ENCODE data around the gene NPLOC4.
"Not testable (repeated sequence)": the region's sequence is repeated elsewhere in the genome, so short reads cannot be mapped to it uniquely, and the experiment has no call there.

The NPLOC4 gene

GRCh38 chr17:81621494-81622130 lies 15.3 kb downstream of the NPLOC4 start:
- no peak for DNase-seq

- not testable (repeated sequence) for DNase-seq
Measured at GRCh38 chr17:81618307-81618706, 18.6 kb downstream of the NPLOC4 start.

GRCh38 chr17:81616877-81617276 lies 20.0 kb downstream of the NPLOC4 start:
- DNase-seq, result no peak

GRCh38 chr17:81615401-81615930 lies 21.4 kb downstream of the NPLOC4 start:
- DNase-seq, result no peak

GRCh38 chr17:81612172-81612970 lies 24.5 kb downstream of the NPLOC4 start:
- DNase-seq, result no peak

- no peak for DNase-seq
Measured at GRCh38 chr17:81609541-81610311, 27.2 kb downstream of the NPLOC4 start.

GRCh38 chr17:81608605-81609004 lies 28.3 kb downstream of the NPLOC4 start:
- DNase-seq, result no peak

GRCh38 chr17:81608082-81608481 lies 28.8 kb downstream of the NPLOC4 start:
- DNase-seq, result no peak

- no peak for DNase-seq
Measured at GRCh38 chr17:81607431-81607830, 29.5 kb downstream of the NPLOC4 start.

- DNase-seq, result no peak
Measured at GRCh38 chr17:81603846-81604610, 32.9 kb downstream of the NPLOC4 start.

- peak in 1 of 2 donors; percentile 70 for DNase-seq
Measured at GRCh38 chr17:81601525-81602120, 35.3 kb downstream of the NPLOC4 start.

GRCh38 chr17:81599719-81600486 lies 37.0 kb downstream of the NPLOC4 start:
- DNase-seq, result no peak

GRCh38 chr17:81593105-81593871 lies 43.6 kb downstream of the NPLOC4 start:
- DNase-seq, result no peak

GRCh38 chr17:81591971-81592370 lies 44.9 kb downstream of the NPLOC4 start:
- DNase-seq, result no peak

GRCh38 chr17:81590121-81590520 lies 46.8 kb downstream of the NPLOC4 start:
- no peak for DNase-seq

GRCh38 chr17:81589612-81590011 lies 47.3 kb downstream of the NPLOC4 start:
- no peak for DNase-seq

GRCh38 chr17:81586096-81586495 lies 50.8 kb downstream of the NPLOC4 start:
- no peak for DNase-seq

GRCh38 chr17:81584771-81585170 lies 52.1 kb downstream of the NPLOC4 start:
- DNase-seq, result not testable (repeated sequence)

- no peak for DNase-seq
Measured at GRCh38 chr17:81583589-81584342, 53.1 kb downstream of the NPLOC4 start.

GRCh38 chr17:81582749-81583148 lies 54.2 kb downstream of the NPLOC4 start:
- no peak for DNase-seq
